Fibroblast of skin of back (primary cell): Measurements from ENCODE around the gene COL4A1.
"Not testable (repeated sequence)": the region's sequence is repeated elsewhere in the genome, so short reads cannot be mapped to it uniquely, and the experiment has no call there.

Experiments used
- DNase-seq: peaks from one replicate; pipeline ENCODE4 v3.0.0-alpha.2; 2013

Gene COL4A1

DNA sequence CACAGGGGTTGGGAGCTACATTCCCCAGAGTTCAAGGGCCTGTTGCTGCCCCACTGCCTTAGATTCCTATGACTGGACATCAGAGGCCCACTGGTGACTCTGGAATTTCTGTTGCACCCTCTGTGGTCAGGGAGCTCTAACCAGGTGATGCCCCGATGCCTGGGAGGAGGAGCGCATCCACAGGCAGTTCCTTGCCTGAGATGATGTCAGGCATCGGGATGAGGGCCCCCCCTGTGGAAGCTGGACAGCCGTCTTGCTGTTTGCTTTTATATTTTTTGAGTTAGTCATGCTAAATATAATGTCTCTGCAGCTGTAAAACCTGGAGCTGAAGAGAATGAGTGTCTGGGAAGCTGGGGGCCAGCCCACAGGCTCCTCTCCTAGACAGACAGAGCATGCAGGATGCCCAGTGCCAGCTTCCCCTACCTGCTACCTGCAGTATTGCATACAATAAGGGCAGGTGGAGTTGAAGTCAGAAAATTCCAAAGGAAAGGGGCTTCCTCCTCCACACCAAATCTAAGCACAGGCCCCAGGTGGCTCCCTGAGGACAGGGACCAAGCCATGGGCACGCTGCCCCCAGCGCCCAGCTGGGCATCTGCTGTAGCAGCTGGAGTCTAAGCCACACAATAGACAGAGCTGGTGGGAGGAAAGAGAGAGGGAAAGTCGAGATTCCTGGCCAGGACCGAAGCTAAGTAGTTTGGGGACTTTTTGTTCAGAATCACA, 16.4 kb upstream of the COL4A1 start:
- DNase-seq, result peak; percentile 91

DNA sequence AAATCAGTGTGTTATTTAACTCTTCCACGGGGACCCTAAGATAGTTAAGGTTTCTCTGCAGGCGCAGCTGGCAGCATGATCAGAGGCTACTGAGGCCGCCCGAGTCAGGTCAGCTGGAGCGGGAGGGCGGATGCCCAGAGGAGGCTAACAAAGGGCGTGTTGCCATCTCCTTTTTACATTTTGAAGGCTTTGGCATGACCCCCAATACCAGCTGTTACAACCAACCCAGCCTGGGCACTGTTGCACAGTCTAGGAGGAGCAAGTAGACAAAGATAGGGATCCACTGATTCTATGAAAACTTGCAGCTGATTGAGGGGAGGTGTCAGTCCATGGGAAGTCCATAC, 15.8 kb upstream of the COL4A1 start:
- no peak for DNase-seq

DNA sequence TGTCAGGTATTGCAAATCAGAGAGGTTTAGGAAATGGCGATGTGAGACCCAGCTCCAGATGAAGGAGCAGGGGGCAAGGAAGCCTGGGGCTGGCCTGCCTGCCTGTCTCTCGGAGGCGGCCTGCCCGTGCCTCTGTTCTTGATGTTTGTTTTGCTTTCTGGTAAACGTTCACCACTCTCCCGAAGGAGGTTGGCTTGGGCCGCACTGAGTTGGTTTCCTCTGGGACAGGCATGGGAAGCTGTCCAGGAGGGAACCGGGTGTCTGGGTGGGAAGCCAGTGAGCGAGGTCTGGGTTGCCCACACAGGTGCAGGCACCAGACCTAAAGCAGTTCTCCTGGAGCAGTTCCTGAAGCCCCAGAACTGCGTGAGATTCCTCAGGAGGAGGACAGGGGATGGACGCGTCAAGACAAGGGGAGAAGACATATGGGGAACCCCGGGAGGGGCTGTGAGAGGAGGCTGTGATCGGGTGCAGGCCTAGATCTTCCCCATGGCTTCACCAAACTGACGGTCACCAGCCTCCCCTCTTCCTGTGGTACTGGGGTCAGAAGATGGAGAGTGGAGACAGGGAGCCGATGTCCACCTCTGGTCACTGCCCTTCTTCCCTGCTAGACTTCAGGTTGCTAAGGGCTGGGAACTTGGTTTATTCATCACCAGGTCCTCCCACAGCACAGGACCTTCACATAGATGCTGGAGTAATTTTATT, 15.3 kb upstream of the COL4A1 start:
- no peak for DNase-seq

DNA sequence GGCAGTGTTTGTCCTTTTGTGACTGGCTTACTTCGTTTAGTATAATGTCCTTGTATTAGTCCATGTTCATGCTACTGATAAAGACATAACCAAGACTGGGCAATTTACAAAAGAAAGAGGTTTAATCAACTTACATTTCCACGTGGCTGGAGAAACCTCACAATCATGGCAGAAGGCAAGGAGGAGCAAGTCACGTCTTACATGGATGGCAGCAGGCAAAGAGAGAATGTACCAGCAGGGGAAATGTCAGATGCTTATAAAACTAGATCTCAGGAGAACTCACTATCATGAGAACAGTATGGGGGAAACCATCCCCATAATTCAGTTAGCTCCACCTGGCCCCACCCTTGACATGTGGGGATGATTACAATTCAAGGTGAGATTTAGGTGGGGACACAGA, 14.6 kb upstream of the COL4A1 start:
- not testable (repeated sequence) for DNase-seq

DNA sequence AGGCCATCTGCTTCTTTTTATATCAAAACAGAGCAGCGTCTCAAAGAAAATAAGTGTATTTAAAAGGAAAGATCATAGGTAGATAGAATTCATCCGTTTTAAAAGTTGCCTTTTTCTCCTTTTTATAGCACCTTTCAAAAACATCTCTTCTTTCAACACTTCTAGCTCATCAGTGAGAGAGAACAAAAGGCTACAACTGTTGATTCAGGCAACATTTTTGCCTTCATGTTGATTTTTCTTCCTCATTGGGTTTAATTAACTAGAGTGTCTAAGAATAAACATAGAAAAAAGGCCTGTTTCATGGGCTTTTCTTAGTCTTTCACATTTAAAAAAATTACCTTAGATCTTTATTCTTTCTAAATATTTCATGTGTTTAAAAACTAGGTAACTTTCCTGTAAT, 13.7 kb upstream of the COL4A1 start:
- DNase-seq, result no peak

DNA sequence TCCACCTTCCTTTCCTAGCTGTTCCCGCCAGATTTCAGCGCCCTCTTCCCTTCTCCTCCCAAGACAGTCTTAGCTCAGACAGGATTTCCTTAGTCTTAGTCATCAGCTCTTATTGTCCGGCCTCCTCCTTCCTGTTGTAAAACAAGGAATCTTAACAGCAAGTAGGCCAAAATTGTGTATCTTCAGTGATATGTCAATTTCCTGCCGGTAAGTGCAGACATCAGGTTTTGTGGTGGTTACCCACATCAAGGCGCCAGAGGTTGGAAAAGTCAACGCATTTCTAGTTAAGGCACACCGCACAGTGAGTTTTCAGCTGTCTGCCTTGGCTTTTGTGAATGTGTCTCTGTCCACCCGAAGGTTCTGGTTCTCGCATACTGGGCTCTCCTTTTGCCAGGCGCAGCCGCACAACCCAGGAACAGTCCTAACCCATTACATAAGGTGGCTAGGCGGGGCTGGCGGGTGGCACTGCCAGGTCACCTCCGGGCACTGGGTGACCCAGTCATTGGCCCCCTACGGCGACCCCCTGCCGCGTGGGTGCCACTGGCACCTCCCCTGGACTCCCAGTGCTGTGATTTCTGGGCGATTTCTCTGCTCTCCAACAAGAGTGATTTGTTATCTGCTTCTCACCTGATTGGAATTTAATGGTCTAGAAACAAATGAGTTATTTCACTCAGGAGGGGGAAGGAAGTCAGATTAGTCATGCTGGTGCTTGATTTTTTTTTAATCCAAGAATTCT, 13.0 kb upstream of the COL4A1 start:
- peak; percentile 90 for DNase-seq

DNA sequence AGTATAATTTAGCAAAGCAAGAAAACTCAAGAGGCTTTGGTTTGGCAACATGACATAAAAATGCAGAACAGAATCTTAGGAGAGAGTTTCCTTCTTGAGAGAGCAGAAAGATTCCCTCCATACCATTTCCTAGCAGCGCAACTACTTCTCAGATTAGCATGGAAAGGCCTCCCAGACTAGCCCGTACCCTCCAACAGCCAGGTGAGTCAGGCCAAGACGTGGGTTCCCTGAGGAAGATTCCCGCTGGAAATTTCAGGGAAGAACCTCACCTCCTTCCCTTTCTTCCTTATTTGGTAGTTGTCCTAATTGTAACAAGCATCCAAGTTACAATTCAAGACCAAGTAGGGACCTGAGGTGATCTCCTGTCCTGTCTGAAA, 12.4 kb upstream of the COL4A1 start:
- DNase-seq, result no peak

DNA sequence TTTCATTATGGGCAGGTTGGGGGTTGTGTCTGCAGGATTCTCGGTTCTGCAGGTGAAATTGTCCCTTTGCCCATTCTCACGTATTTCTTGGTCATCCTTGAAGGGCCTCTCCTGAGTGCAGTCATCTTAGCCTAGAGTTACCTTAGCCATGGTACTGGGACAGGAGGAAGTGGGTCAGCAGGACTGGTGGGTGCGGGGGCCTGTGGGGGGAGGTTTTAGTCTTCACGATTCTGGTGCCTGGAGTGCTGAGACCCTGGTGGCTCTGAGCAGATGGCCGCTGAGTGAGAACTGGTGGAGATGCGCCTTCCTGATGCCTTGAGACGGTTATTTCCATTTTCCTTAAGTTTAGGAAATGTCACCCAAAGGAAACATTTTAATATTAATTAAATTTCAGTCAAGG, 12.0 kb upstream of the COL4A1 start:
- DNase-seq, result no peak

DNA sequence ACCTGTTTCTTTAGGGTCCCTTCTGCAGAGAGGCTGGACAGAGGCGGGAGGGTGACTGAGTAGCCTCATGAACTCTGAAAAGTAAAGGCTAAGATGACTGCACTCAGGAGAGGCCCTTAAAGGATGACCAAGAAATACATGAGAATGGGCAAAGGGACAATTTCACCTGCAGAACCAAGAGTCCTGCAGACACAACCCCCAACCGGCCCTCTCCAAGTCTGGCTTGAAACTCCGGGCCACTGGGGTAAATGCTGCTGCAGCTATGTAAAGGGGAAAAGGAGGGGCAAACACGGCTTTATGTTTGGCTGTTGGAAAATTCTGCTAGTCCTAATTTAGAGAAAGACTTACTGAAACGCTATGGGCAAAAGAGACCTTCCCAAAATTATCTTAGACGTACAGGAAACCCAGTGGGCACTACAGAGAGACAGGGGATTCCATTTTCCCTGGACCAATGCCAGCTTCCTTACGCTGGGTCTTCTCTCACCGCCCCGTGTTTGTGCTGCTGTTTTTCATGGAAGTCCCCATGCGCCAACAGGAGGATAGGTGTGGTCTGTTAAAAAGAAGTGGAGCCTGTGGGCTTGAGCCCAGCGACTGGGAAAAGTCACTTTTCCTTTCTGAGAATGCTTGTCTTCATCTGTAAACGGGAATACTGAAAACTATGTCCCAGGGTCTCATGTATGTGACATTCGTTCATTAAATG, 10.7 kb upstream of the COL4A1 start:
- DNase-seq, result no peak

DNA sequence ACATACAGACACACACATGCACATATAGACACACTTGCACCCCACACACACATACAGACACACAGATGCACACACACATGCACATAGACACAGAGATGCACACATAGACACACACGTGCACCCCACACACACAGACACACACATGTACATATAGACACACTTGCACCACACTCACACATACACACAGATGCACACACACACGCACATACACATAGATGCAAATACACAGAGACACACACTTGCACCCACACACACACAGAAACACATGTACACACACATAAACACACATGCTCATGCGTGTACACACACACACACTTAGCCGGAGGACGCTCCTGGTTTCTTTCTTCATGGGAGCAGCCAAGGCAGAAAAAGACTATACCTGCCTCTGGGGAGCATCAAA, 10.1 kb upstream of the COL4A1 start:
- no peak for DNase-seq

DNA sequence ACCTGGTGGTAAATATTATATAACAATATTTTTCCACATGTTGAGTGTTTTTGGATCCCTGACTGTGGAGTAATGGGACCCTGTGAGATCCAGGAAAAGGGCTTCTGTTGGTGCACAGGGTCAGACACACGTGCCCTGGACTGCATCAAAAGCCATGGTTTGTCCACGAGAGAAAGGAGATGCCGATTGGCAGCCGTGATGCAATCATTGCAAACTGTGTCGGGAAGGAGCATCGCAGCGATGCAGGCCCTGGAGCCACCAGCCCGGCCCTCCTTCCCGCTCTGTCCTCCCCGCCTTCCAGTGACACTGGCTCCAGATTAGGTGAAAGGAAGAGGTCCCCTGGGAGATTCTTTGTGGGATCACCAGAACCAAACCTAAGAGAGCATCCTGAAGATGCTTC, 9.2 kb upstream of the COL4A1 start:
- DNase-seq, result no peak

DNA sequence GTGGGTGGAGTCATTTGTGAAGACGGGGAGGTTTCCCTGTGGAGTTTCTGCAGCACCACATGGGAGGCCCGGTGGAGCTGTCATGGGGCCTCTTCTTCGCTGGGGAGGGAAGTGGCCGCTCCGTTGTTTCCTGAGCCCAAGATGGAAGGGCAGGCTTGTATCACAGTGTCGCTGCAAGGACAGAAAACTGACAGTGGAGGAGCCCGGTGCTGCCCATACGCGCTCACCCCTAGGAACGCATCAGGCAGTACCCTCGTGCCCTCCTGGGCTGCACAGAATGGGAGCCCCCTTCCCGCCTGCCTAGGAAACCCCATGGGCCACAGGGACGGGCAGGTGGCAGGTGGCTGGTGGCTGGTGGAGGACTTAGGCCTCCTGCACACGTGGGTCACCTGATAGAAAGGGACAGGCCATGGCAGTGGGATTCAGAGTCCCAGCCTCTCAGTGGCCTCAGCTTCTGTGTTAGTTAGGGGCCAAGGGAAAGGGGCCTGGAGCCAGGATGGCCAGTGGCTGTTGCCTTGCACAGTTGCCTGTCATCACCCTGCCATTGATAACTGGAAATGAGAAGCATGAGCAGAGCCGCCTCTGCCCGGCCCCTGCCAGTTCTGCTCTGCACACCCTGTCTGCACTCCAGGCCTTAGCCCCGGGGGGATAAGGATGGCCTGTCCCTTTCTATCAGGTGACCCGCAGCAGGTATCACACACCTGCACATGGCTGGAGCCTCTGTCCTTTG, 7.7 kb upstream of the COL4A1 start:
- DNase-seq, result no peak

DNA sequence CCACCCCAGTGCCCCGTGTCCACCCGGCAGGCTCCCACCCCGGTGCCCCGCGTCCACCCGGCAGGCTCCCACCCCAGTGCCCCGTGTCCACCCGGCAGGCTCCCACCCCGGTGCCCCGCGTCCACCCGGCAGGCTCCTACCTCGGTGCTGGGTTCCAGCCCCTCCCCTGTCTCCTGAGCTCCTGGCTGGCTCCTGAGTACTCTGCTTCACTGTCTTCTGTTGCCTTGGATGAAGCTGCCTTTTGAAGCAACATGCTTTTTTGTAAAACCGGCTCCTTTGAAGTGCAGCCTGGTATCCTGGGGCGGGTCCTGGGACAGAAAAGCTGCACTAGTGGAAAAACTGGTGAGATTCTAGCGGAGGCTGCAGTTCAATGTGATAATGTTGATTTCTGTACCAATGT, 6.8 kb upstream of the COL4A1 start:
- DNase-seq, result not testable (repeated sequence)

DNA sequence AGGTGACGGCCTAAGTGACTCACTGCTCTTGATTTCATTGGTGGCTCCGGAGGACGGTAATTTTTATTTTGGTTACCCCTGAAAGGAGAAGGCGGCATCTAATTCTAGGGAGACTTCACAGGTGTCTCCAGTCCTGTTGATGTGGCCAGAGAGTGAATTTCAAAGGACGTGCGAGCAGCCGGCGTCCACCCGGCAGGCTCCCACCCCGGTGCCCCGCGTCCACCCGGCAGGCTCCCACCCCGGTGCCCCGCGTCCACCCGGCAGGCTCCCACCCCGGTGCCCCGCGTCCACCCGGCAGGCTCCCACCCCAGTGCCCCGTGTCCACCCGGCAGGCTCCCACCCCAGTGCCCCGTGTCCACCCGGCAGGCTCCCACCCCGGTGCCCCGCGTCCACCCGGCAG, 6.3 kb upstream of the COL4A1 start:
- DNase-seq, result not testable (repeated sequence)

DNA sequence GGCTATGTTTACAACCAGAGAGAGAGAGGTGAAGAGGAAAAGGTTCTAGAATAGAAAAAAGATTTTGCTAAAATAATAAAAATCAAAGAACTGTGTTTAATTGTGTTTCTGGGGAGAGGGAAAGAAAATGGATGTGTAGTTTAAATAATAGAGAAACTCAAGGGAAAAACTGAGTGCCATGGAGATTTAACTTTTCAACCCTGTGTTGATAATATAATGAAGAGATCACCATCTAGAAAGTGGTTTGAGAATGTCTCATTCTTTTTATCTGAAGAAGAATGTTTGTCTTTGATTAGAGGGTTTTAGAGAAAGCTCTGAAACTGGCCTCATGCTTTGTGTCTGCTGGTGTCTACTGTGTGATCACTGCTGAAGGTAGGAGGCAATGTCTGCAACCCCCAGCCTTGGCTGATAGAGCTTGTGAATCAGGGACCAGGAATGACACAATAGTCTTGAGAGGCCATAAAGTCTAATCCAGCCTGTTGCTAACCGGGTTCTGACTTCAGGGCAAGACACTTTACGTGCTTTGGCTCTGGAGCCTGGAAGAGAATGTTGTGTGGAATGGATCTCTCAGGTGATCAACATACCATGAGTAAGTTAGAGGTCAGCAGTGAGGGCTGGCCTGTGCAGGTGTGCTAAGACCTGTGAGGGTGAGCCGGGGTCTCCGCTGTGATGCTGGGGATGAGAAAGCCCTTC, 5.5 kb upstream of the COL4A1 start:
- peak; percentile 96 for DNase-seq

DNA sequence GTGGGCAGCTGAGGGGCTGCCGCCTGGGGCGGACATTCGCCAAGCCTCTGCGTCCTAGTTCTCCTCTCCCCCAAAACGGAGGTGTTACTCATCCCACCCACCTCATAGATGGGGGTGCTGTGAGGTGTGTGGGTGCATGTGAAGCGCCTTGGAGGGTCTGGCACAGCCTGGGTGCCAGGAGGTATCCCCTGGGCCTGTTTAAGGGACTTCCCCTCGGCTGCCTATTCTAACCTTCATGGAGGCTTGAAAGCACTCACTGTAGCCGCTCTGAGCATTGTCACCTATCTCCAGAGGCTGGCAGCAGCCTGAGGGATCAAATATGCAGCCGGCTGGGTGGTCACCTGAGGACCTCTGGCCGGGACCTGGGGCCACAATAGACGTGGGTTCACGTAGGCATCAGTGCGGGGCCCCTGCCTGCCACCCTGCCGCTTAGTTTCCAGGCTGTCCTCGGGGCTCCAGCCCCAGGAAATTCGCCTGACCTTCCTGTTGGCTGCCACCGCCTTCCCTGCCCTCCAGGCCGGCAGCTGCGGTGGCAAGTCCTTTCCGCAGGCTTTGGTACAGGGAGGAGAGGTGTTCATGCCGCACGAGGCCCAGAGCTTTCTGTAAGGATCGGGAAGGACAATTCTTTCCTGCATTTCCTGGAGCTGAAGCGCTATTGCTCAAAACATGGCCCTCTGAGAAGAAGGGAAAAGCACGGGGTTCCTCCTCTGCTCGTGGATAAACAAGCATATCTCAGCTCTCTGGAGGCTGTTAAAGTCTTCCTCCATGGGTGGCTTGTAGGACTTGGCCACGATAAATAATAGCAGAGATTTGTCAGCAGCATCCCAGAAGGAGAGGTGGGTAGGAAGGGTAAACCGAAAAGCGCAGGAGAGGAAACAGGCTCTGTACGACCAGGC, 4.7 kb upstream of the COL4A1 start:
- no peak for DNase-seq

DNA sequence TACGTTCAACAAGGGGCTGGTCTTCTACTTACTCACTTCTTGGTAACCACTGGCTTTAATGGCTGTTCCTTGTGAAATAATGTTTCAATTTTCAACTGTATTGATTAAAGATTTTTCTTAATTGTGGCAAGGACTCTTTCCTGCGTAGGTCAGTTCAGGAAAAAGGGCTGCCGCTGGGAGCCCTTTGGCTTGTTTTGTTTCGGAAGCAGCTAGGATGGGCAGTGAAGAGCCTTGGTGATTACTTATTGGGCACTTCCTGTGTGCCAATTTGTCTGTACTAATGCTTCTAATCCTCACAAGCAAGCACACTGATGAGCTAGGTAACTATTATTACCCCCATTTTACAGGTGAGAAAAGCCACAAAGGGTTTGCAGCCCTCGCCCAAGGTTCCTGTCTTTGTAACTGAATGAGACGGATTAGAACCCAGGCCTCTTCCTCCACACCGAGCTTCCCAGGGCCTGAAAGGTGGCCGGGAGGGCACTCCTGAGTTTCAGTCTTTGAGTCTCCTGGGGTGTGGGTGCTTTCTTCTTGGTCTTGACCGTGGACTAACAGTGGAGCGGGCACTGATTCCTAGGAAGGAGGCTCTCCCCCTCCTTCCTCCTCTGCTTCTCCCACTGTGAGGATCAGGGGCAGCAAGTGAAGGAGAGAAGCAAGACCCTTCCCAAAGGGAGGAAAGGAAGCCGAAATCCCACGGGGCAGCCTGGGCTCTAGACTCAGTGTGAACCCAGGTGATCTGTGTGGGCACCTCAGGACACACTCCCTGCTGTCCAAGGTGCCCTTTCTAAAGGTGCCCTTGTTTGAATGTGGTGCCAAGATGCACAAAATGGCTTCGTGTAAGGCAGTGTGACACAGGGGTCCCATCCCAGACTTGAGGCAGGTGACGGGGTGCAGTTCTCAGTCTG, 3.8 kb upstream of the COL4A1 start:
- DNase-seq, result no peak

DNA sequence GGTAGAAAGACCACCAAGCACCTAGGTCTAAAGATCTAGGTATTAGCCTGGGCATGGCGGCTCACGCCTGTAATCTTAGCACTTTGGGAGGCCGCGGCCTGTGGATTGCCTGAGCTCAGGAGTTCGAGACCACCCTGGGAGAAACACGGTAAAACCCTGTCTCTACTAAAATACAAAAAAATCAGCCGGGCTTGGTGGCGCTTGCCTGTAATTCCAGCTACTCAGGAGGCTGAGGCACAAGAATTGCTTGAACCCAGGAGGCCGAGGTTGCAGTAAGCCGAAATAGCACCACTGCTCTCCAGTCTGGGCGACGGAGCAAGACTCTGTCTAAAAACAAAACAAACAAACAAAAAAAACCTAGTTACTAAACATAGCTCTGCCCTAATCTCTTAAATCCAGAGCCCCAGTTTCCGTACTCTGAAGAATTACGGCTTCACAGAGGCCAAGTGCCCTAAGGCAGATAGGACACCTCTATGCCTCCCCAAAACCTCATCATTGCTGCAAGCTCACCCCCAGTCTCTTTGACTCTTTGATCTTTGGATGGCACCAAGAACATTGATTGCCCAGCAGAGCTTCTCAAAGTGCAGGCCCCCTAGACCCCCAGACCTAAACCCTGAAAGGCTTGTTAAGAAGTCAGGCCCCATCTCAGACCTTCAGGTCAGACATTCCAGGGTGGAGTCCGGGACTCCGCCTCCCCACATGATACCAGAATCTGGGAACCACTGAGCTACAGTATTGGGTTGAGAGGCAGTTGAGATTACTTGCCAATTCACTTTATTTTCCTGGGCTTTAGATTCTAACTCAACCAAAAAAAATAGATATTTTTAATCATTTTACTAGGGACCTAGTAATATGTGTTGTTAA, 2.9 kb upstream of the COL4A1 start:
- DNase-seq, result no peak
